ENCODE data around the gene GUK1. TPM values are rescaled to one million over a fixed set of nuclear protein-coding genes. Genes with fewer than 3 reads are reported as not detected.

GUK1 gene
- total RNA-seq, 4 donors from 2014 or later, result 183 to 573 (median 382) TPM

DNA sequence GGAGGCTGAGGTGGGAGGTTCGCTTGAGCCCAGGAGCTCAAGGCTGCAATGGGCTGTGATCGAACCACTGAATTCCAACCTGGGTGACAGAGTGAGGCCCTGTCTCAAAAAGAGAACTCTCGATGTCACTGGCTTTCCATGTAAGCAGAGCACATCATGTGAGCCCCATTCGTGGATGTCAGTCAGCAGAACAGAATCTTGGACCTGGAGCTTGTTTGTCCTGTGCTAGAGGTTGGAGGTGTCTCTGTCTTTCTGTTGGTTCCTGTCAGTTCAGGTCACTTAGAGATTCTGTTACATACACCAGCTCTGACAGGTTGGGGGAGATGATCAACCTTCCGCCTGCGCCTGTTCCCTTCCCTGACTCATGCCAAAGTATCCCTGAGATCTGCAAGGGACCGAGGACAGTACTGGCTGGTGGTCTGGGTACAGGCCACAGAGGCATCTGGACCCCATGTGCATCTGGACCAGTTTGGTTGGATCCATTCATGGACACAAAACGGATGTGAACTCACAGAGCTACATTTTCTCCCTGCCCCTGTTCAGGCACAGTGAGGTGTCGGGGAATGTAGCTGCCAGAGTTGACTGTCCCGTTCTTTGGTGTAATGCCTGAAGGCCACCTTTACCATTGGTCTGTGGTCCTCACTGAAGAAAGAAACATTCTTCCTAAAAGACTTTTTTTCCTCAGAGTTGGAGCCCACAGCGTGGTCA lies 47.6 kb upstream of the GUK1 start:
- DNase-seq, result no peak
- peaks cover 34 to 53% (median 46%) of the 10 kb centered on the region in 4 donors for H3K4me1 ChIP-seq
- no peak overlapping the region for H3K27ac ChIP-seq
- no peak overlapping the region for H3K4me3 ChIP-seq
- in situ Hi-C loops (cut with MboI; ENCODE audit: low pct_ligation_motif_present in 1 of 4, low pct_unique_long_range_greater_than_20kb in 1 of 4, low sequenced_read_pairs in 3 of 4), result no loop called here
- no peak for TF ChIP-seq POLR2A (IDR thresholded peaks at IDR 0.05)
- TF ChIP-seq POLR2AphosphoS5 (IDR thresholded peaks at IDR 0.05), result no peak
- no peak for TF ChIP-seq EP300 (IDR thresholded peaks at IDR 0.05; ENCODE audit: low read depth)
- TF ChIP-seq, protein P1, sequence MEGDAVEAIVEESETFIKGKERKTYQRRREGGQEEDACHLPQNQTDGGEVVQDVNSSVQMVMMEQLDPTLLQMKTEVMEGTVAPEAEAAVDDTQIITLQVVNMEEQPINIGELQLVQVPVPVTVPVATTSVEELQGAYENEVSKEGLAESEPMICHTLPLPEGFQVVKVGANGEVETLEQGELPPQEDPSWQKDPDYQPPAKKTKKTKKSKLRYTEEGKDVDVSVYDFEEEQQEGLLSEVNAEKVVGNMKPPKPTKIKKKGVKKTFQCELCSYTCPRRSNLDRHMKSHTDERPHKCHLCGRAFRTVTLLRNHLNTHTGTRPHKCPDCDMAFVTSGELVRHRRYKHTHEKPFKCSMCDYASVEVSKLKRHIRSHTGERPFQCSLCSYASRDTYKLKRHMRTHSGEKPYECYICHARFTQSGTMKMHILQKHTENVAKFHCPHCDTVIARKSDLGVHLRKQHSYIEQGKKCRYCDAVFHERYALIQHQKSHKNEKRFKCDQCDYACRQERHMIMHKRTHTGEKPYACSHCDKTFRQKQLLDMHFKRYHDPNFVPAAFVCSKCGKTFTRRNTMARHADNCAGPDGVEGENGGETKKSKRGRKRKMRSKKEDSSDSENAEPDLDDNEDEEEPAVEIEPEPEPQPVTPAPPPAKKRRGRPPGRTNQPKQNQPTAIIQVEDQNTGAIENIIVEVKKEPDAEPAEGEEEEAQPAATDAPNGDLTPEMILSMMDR (IDR thresholded peaks at IDR 0.05), result no peak
- peaks cover 0 to 3% (median 0%) of the 10 kb centered on the region in 4 donors for H3K36me3 ChIP-seq
- H3K9me3 ChIP-seq, result peaks cover 0 to 6% of the 10 kb centered on the region in 2 donors
- intact Hi-C loops (cut with DNase I; ENCODE audit: low total_unique reads), result no loop called here
- WGBS, 2 donors (ENCODE audit: low coverage in 1 of 2), result 90% methylated on average over 11 of the region's 11 CpGs; no CpG with 5 or more reads in 1 of the 2 donors
- H3K27me3 ChIP-seq, result no peaks in the 10 kb centered on the region

DNA sequence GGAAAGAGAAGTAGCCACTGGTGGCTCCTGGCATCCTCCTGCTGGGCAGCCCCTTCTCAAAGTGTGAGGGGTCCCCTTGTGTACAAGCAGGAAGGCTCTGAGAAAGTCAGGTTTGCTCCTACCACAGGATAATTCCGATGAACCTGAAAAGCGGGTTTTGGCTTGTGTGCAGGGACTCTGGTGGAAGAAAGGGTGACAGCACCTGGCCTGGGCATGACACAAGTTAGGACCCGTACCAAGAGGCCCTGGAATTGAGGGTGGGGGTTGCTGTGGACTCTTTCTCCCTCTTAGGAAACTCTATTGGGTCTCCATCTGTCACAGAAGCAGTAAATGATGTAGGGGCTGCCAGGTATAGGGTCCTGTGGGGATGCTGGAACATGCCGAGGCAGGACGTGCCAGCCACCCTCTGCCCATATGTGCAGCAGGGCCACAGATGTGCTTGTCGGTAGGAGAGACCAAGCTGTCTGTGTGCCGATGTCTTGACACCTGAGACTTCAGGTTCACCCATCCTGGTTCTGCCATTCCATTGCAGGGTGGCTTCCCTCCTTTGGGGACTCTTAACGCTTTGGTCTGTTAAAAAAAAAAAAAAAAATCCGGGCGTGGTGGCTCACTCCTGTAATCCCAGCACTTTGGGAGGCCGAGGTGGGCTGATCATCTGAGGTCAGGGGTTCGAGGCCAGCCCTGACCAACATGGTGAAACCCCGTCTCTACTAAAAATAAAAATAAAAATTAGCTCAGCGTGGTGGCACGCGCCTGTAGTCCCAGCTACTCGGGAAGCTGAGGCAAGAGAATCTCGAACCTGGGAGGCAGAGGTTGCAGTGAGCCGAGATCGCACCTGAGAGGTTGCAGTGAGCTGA lies 46.8 kb upstream of the GUK1 start:
- in situ Hi-C loops (cut with MboI; ENCODE audit: low pct_ligation_motif_present in 1 of 4, low pct_unique_long_range_greater_than_20kb in 1 of 4, low sequenced_read_pairs in 3 of 4), result no loop called here
- intact Hi-C loops (cut with DNase I; ENCODE audit: low total_unique reads), result no loop called here
- TF ChIP-seq, protein P1 (IDR thresholded peaks at IDR 0.05), result no peak
- no peak for TF ChIP-seq POLR2AphosphoS5 (IDR thresholded peaks at IDR 0.05)
- TF ChIP-seq EP300 (IDR thresholded peaks at IDR 0.05; ENCODE audit: low read depth), result no peak
- no peak for TF ChIP-seq POLR2A (IDR thresholded peaks at IDR 0.05)
- DNase-seq, result no peak
- peaks cover 0 to 6% of the 10 kb centered on the region in 2 donors for H3K9me3 ChIP-seq
- H3K27me3 ChIP-seq, result no peaks in the 10 kb centered on the region
- H3K4me3 ChIP-seq, result no peak overlapping the region
- peaks cover 26 to 45% (median 39%) of the 10 kb centered on the region in 4 donors for H3K4me1 ChIP-seq
- peaks cover 0 to 10% (median under 1%) of the 10 kb centered on the region in 4 donors for H3K36me3 ChIP-seq
- WGBS, 2 donors (ENCODE audit: low coverage in 1 of 2), result 93% methylated on average over 20 of the region's 20 CpGs; no CpG with 5 or more reads in 1 of the 2 donors
- H3K27ac ChIP-seq, result no peak overlapping the region

DNA sequence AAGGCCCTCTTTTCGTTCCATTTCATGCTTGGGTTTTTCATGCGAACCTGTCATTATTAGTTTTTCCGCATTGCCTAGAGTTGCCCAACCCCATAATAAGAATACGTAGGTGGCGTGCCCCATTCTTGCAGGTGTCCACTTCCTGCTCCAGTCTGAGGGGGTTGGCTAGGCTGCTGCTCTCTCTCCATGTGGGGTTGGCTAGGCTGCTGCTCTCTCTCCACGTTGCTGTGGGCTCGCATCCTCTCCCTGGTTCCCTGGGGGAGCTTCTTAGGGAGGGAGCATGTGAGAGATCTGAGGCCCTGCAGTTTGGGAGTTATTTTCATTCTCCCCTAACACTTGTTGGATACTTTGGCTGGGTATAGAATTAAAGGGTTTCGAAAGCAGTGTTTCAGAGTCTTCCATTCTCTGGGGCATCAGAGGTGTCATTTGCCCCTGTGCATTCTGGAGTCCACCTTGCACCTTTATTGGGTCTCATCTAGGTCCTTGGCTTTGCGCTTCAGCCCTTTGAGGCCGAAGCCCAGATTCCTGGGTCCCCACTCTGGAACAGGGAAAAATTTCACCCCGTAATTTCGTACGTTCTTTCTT lies 45.6 kb upstream of the GUK1 start:
- 88 to 94% methylated on average over 10 to 13 of the region's 13 CpGs for WGBS, 2 donors (ENCODE audit: low coverage in 1 of 2)

More for the DNA sequence above, 45.6 kb upstream of the GUK1 start:
- peak; percentile 6 for DNase-seq
- Histone ChIP-seq H3K27me3 (no peaks in the 10 kb centered on the region), H3K36me3 (peaks cover 0 to 21% (median 7%) of the 10 kb centered on the region in 4 donors), H3K9me3 (peaks cover 0 to 6% of the 10 kb centered on the region in 2 donors), H3K4me3 (no peak overlapping the region), H3K4me1 (peaks cover 13 to 32% (median 26%) of the 10 kb centered on the region in 4 donors), H3K27ac (no peak overlapping the region)
- in situ Hi-C loops (cut with MboI; ENCODE audit: low pct_ligation_motif_present in 1 of 4, low pct_unique_long_range_greater_than_20kb in 1 of 4, low sequenced_read_pairs in 3 of 4) (no loop called here), intact Hi-C loops (cut with DNase I; ENCODE audit: low total_unique reads) (no loop called here)
- TF ChIP-seq POLR2AphosphoS5 (IDR thresholded peaks at IDR 0.05) (no peak), POLR2A (IDR thresholded peaks at IDR 0.05) (no peak), EP300 (IDR thresholded peaks at IDR 0.05; ENCODE audit: low read depth) (no peak)
- TF ChIP-seq, protein P1 (IDR thresholded peaks at IDR 0.05), result no peak
